H9 (cell line): ENCODE data around the gene PPP2R3A. TPM values are rescaled to one million over a fixed set of nuclear protein-coding genes. Genes with fewer than 3 reads are reported as not detected.

Source experiments
- DNase-seq: peaks from one replicate; pipeline ENCODE4 v3.0.0-alpha.2; 2017
- H2AFZ ChIP-seq: one replicate; pipeline ENCODE4 v1.6.1; 2013; ENCODE audit warnings: mild to moderate bottlenecking, low read length, control low read depth, moderate library complexity
- H2AK5ac ChIP-seq: 2 replicates; pipeline ENCODE4 v1.6.1; 2013; ENCODE audit warnings: low read length, control low read depth, mixed read lengths; ENCODE audit not compliant: insufficient read length
- H2BK120ac ChIP-seq: one replicate; pipeline ENCODE4 v1.6.1; 2013; ENCODE audit warnings: low read depth, mild to moderate bottlenecking, low read length, control low read depth, inconsistent platforms; ENCODE audit not compliant: poor library complexity, severe bottlenecking
- H2BK12ac ChIP-seq: 2 replicates; pipeline ENCODE4 v1.6.1; 2013; ENCODE audit warnings: low read length, control low read depth, mixed read lengths, low read depth; ENCODE audit not compliant: insufficient read length
- H2BK15ac ChIP-seq: 2 replicates; pipeline ENCODE4 v1.6.1; 2013; ENCODE audit warnings: low read depth, low read length, control low read depth
- H2BK20ac ChIP-seq: one replicate; pipeline ENCODE4 v1.6.1; 2013; ENCODE audit warnings: low read depth, mild to moderate bottlenecking, low read length, control low read depth, inconsistent platforms; ENCODE audit not compliant: poor library complexity, severe bottlenecking
- H2BK5ac ChIP-seq: 2 replicates; pipeline ENCODE4 v1.6.1; 2013; ENCODE audit warnings: low read length, control low read depth, mixed read lengths; ENCODE audit not compliant: insufficient read length
- H3K14ac ChIP-seq: 2 replicates; pipeline ENCODE4 v1.6.1; 2013; ENCODE audit warnings: low read length, control low read depth; ENCODE audit not compliant: insufficient read depth
- H3K18ac ChIP-seq: 2 replicates; pipeline ENCODE4 v1.6.1; 2013; ENCODE audit warnings: low read depth, mild to moderate bottlenecking, mixed read lengths, low read length, control low read depth; ENCODE audit not compliant: insufficient read length
- H3K23ac ChIP-seq: 2 replicates; pipeline ENCODE4 v1.6.1; 2013; ENCODE audit warnings: low read length, control low read depth, mixed read lengths, low read depth; ENCODE audit not compliant: insufficient read length
- H3K23me2 ChIP-seq: 2 replicates; pipeline ENCODE4 v1.6.1; 2013; ENCODE audit warnings: low read depth, mild to moderate bottlenecking, mixed read lengths, low read length, control low read depth; ENCODE audit not compliant: insufficient read length, poor library complexity, severe bottlenecking
- H3K27ac ChIP-seq: 2 replicates; pipeline ENCODE4 v1.5.1; 2013; ENCODE audit warnings: low read length, control low read depth, mixed read lengths, low read depth; ENCODE audit not compliant: insufficient read length
- H3K27me3 ChIP-seq: 2 replicates; pipeline ENCODE4 v1.6.1; 2013; ENCODE audit warnings: low read length, control low read depth, inconsistent platforms; ENCODE audit not compliant: insufficient read depth
- H3K4ac ChIP-seq: 2 replicates; pipeline ENCODE4 v1.6.1; 2013; ENCODE audit warnings: low read depth, mild to moderate bottlenecking, control low read depth, inconsistent platforms, low read length, moderate library complexity
- H3K4me1 ChIP-seq: 2 replicates; pipeline ENCODE4 v1.6.1; 2013; ENCODE audit warnings: low read length, control low read depth, inconsistent platforms; ENCODE audit not compliant: insufficient read depth
- H3K4me2 ChIP-seq: 2 replicates; pipeline ENCODE4 v1.6.1; 2013; ENCODE audit warnings: low read length, control low read depth, mixed read lengths; ENCODE audit not compliant: insufficient read length, insufficient read depth
- H3K56ac ChIP-seq: 2 replicates; pipeline ENCODE4 v1.6.1; 2013; ENCODE audit warnings: low read depth, mild to moderate bottlenecking, mixed read lengths, low read length, control low read depth; ENCODE audit not compliant: insufficient read length
- H3K79me1 ChIP-seq: 2 replicates; pipeline ENCODE4 v1.6.1; 2013; ENCODE audit warnings: low read depth, mild to moderate bottlenecking, moderate library complexity, low read length, control low read depth, inconsistent platforms; ENCODE audit not compliant: insufficient read depth, poor library complexity, severe bottlenecking
- H3K79me2 ChIP-seq: 2 replicates; pipeline ENCODE4 v1.6.1; 2013; ENCODE audit warnings: low read length, control low read depth, inconsistent platforms; ENCODE audit not compliant: insufficient read depth
- H3K9ac ChIP-seq: 2 replicates; pipeline ENCODE4 v1.6.1; 2013; ENCODE audit warnings: low read length, control low read depth, mixed read lengths; ENCODE audit not compliant: insufficient read length; ENCODE audit errors: extremely low read depth
- H3K9me3 ChIP-seq: one replicate; pipeline ENCODE4 v1.6.1; 2013; ENCODE audit warnings: low read depth, low read length, inconsistent platforms; ENCODE audit not compliant: control insufficient read depth
- H3T11ph ChIP-seq: one replicate; pipeline ENCODE4 v1.6.1; 2013; ENCODE audit warnings: mild to moderate bottlenecking, low read length, control low read depth, inconsistent platforms
- H4K20me1 ChIP-seq: one replicate; pipeline ENCODE4 v1.6.1; 2013; ENCODE audit not compliant: control insufficient read depth, insufficient read length, insufficient read depth
- H4K5ac ChIP-seq: 2 replicates; pipeline ENCODE4 v1.6.1; 2013; ENCODE audit warnings: low read depth, mild to moderate bottlenecking, mixed read lengths, low read length, control low read depth; ENCODE audit not compliant: insufficient read length
- H4K8ac ChIP-seq: replicated peaks from 2 replicates; pipeline ENCODE4 v1.6.1; 2013; ENCODE audit warnings: low read length, control low read depth, mixed read lengths, low read depth; ENCODE audit not compliant: insufficient read length
- H4K91ac ChIP-seq: 2 replicates; pipeline ENCODE4 v1.6.1; 2013; ENCODE audit warnings: low read depth, mild to moderate bottlenecking, moderate library complexity, mixed read lengths, low read length, control low read depth; ENCODE audit not compliant: insufficient read length
- H3K27ac Mint-ChIP-seq, 3 experiments: 2 replicates in 2 of 3; 3 replicates in 1 of 3; pipeline ENCODE4 v1.8.0; 2020 to 2021; ENCODE audit warnings: mixed read lengths in 3 of 3, mild to moderate bottlenecking in 1 of 3, moderate library complexity in 1 of 3
- H3K27me3 Mint-ChIP-seq: 2 replicates; pipeline ENCODE4 v1.8.0; 2021; ENCODE audit warnings: low read depth, mild to moderate bottlenecking, moderate library complexity, mixed read lengths
- H3K36me3 Mint-ChIP-seq, 3 experiments: 2 replicates in 2 of 3; 3 replicates in 1 of 3; pipeline ENCODE4 v1.8.0; 2020 to 2021; ENCODE audit warnings: low read depth in 3 of 3, mixed read lengths in 3 of 3; ENCODE audit not compliant: insufficient read depth in 1 of 3
- H3K4me1 Mint-ChIP-seq, 2 experiments: 2 replicates each; pipeline ENCODE4 v1.8.0; 2020; ENCODE audit warnings: mixed read lengths in 2 of 2
- H3K4me3 Mint-ChIP-seq, 2 experiments: 2 replicates in 1 of 2; 3 replicates in 1 of 2; pipeline ENCODE4 v1.8.0; 2020 to 2021; ENCODE audit warnings: mild to moderate bottlenecking in 2 of 2, mixed read lengths in 2 of 2, moderate library complexity in 1 of 2
- H3K9me3 Mint-ChIP-seq, 2 experiments: 2 replicates in 1 of 2; 3 replicates in 1 of 2; pipeline ENCODE4 v1.8.0; 2020; ENCODE audit warnings: mild to moderate bottlenecking in 2 of 2, mixed read lengths in 2 of 2, moderate library complexity in 1 of 2
- CTCF ChIP-seq: fragments of 200-600 bp; sonication (generic); conservative IDR thresholded peaks from 3 replicates; pipeline ENCODE4 v1.8.0; 2021; ENCODE audit warnings: antibody characterized with exemption, mild to moderate bottlenecking
- WGBS: extraction: QIAGEN DNeasy Blood & Tissue Kit; methylation state at CpG from one replicate; pipeline ENCODE4 v1.1.7; 2013; ENCODE audit warnings: missing lambda C conversion rate, low lambda C conversion rate, mixed read lengths; ENCODE audit not compliant: insufficient read length; ENCODE audit errors: extremely low coverage; 5-methylcytosine and 5-hydroxymethylcytosine counted together
- total RNA-seq: library from RNA; stranded (reverse); gene quantifications from 2 replicates; pipeline ENCODE4 v1.2.1, GENCODE V29; 2021

Gene PPP2R3A
- total RNA-seq, 1 experiment from 2014 or later: 12.4 TPM

GRCh38 chr3:136184703-136185102 lies 219.2 kb downstream of the PPP2R3A start:
- no peak for DNase-seq
- WGBS: no CpG with 5 or more reads among the region's 2 CpGs
- H2BK120ac ChIP-seq: no peak overlapping the region
- H3K79me1 ChIP-seq: peaks cover 8% of the 10 kb centered on the region
- H3K56ac ChIP-seq: no peak overlapping the region
- H2AFZ ChIP-seq: no peak overlapping the region
- no peak overlapping the region for H3K4me2 ChIP-seq
- Mint-ChIP-seq H3K27me3 (no peaks in the 10 kb centered on the region), H3K27ac (no peak overlapping the region; a peak in 1 of 7 replicates), H3K4me3 (no peak overlapping the region), H3K4me1 (peaks cover 32 to 35% of the 10 kb centered on the region in 2 experiments), H3K36me3 (peaks cover 0 to 1% (median 0%) of the 10 kb centered on the region in 3 experiments; a peak in 1 of 7 replicates), H3K9me3 (no peaks in the 10 kb centered on the region)
- H4K20me1 ChIP-seq: no peaks in the 10 kb centered on the region
- H2BK12ac ChIP-seq: no peak overlapping the region
- no peak overlapping the region for H2AK5ac ChIP-seq
- no peak overlapping the region for H3K23ac ChIP-seq
- H2BK15ac ChIP-seq: no peak overlapping the region
- H3K23me2 ChIP-seq: no peaks in the 10 kb centered on the region
- H2BK20ac ChIP-seq: no peak overlapping the region
- H3K27me3 ChIP-seq: no peaks in the 10 kb centered on the region
- no peak overlapping the region for H3K9ac ChIP-seq
- H4K8ac ChIP-seq: no peak overlapping the region
- no peak for TF ChIP-seq CTCF
- H3K4ac ChIP-seq: no peak overlapping the region
- no peaks in the 10 kb centered on the region; the same call in 1 of the 2 replicates for H3K4me1 ChIP-seq
- no peak overlapping the region for H3K18ac ChIP-seq
- no peaks in the 10 kb centered on the region for H3K9me3 ChIP-seq
- no peak overlapping the region for H3T11ph ChIP-seq
- no peak overlapping the region for H3K14ac ChIP-seq
- H4K91ac ChIP-seq: no peak overlapping the region
- no peak overlapping the region for H3K27ac ChIP-seq
- H4K5ac ChIP-seq: no peak overlapping the region
- peaks cover 54% of the 10 kb centered on the region for H3K79me2 ChIP-seq
- no peak overlapping the region for H2BK5ac ChIP-seq
